Stimulated activated CD4-positive, alpha-beta T cell treated with anti-CD3 and anti-CD28 coated beads, Interleukin-1b, Interleukin-23, amount 100 ng/mL, for 48 hours (primary cell): ENCODE data around the gene SLC25A19.
A peak's percentile ranks its signal among the peaks of the same experiment; 100 is the strongest.

Experiments used
- DNase-seq: peaks from one replicate; pipeline ENCODE4 v3.0.0-alpha.2; 2020

SLC25A19 gene

GRCh38 chr17:75239778-75240393 is 49.3 kb downstream of the SLC25A19 start:
- no peak for DNase-seq

- DNase-seq = no peak
These were observed 50.0 kb downstream of the SLC25A19 start for GRCh38 chr17:75239214-75239613.

GRCh38 chr17:75238684-75239191 is 50.5 kb downstream of the SLC25A19 start:
- DNase-seq = peak; percentile 61

GRCh38 chr17:75238020-75238580 is 51.1 kb downstream of the SLC25A19 start:
- no peak for DNase-seq

GRCh38 chr17:75237100-75238014 is 51.9 kb downstream of the SLC25A19 start:
- no peak for DNase-seq

- DNase-seq = no peak
These were observed 56.4 kb downstream of the SLC25A19 start for GRCh38 chr17:75232786-75233185.

GRCh38 chr17:75231741-75232464 is 57.3 kb downstream of the SLC25A19 start:
- no peak for DNase-seq

GRCh38 chr17:75231071-75231470 is 58.2 kb downstream of the SLC25A19 start:
- no peak for DNase-seq

- no peak for DNase-seq
These were observed 60.4 kb downstream of the SLC25A19 start for GRCh38 chr17:75228847-75229246.

GRCh38 chr17:75228305-75228704 is 60.9 kb downstream of the SLC25A19 start:
- no peak for DNase-seq

GRCh38 chr17:75227729-75228128 is 61.5 kb downstream of the SLC25A19 start:
- DNase-seq = no peak

GRCh38 chr17:75225016-75225415 is 64.2 kb downstream of the SLC25A19 start:
- DNase-seq = no peak
